NCI-H128 (cell line): ENCODE results near the gene PRKAR2A.
"Not testable (repeated sequence)": the region's sequence is repeated elsewhere in the genome, so short reads cannot be mapped to it uniquely, and the experiment has no call there.

Experiments used
- DNase-seq: peaks from one replicate; lab custom pipeline; 2025; ENCODE audit not compliant: unreplicated experiment; lab: John Stamatoyannopoulos, UW

Gene PRKAR2A

GRCh38 chr3:48782046-48782445, 65.6 kb downstream of the PRKAR2A start:
- no peak for DNase-seq

- not testable (repeated sequence) for DNase-seq
Measured at GRCh38 chr3:48778565-48778964, 69.1 kb downstream of the PRKAR2A start.

- no peak for DNase-seq
Measured at GRCh38 chr3:48776854-48777253, 70.8 kb downstream of the PRKAR2A start.

GRCh38 chr3:48770192-48770502, 77.5 kb downstream of the PRKAR2A start:
- no peak for DNase-seq

- DNase-seq = no peak
Measured at GRCh38 chr3:48765376-48765775, 82.3 kb downstream of the PRKAR2A start.

- no peak for DNase-seq
Measured at GRCh38 chr3:48762816-48763215, 84.9 kb downstream of the PRKAR2A start.

GRCh38 chr3:48759991-48760540, 87.6 kb downstream of the PRKAR2A start:
- not testable (repeated sequence) for DNase-seq

- DNase-seq = not testable (repeated sequence)
Measured at GRCh38 chr3:48759531-48759930, 88.1 kb downstream of the PRKAR2A start.

- no peak for DNase-seq
Measured at GRCh38 chr3:48759071-48759470, 88.6 kb downstream of the PRKAR2A start.

- DNase-seq = no peak
Measured at GRCh38 chr3:48756640-48757039, 91.0 kb downstream of the PRKAR2A start.

GRCh38 chr3:48750856-48751255, 96.8 kb downstream of the PRKAR2A start:
- DNase-seq = no peak

- DNase-seq = no peak
Measured at GRCh38 chr3:48748754-48749153, 98.9 kb downstream of the PRKAR2A start.

- no peak for DNase-seq
Measured at GRCh38 chr3:48747706-48748105, 100.0 kb downstream of the PRKAR2A start.

- DNase-seq = no peak
Measured at GRCh38 chr3:48747015-48747615, 100.6 kb downstream of the PRKAR2A start.

GRCh38 chr3:48743773-48744172, 103.9 kb downstream of the PRKAR2A start:
- DNase-seq = no peak

GRCh38 chr3:48741226-48741625, 106.4 kb downstream of the PRKAR2A start:
- DNase-seq = not testable (repeated sequence)

- DNase-seq = no peak
Measured at GRCh38 chr3:48739955-48740823, 107.5 kb downstream of the PRKAR2A start.

- DNase-seq = no peak
Measured at GRCh38 chr3:48739617-48739954, 108.1 kb downstream of the PRKAR2A start.

- DNase-seq = no peak
Measured at GRCh38 chr3:48738926-48739616, 108.6 kb downstream of the PRKAR2A start.

- no peak for DNase-seq
Measured at GRCh38 chr3:48738144-48738536, 109.5 kb downstream of the PRKAR2A start.

GRCh38 chr3:48735075-48735767, 112.5 kb downstream of the PRKAR2A start:
- not testable (repeated sequence) for DNase-seq
